Activated gamma-delta T cell treated with anti-CD3 and anti-CD28 coated beads, Interleukin-2, amount 50 U/mL, for 16 hours (primary cell): ENCODE data around the gene ZNF414.
"Not testable (repeated sequence)": the region's sequence is repeated elsewhere in the genome, so short reads cannot be mapped to it uniquely, and the experiment has no call there.

Experiments
- DNase-seq: peaks from one replicate; pipeline ENCODE4 v3.0.0-alpha.2; 2020; ENCODE audit warnings: low read depth

Gene ZNF414

DNA sequence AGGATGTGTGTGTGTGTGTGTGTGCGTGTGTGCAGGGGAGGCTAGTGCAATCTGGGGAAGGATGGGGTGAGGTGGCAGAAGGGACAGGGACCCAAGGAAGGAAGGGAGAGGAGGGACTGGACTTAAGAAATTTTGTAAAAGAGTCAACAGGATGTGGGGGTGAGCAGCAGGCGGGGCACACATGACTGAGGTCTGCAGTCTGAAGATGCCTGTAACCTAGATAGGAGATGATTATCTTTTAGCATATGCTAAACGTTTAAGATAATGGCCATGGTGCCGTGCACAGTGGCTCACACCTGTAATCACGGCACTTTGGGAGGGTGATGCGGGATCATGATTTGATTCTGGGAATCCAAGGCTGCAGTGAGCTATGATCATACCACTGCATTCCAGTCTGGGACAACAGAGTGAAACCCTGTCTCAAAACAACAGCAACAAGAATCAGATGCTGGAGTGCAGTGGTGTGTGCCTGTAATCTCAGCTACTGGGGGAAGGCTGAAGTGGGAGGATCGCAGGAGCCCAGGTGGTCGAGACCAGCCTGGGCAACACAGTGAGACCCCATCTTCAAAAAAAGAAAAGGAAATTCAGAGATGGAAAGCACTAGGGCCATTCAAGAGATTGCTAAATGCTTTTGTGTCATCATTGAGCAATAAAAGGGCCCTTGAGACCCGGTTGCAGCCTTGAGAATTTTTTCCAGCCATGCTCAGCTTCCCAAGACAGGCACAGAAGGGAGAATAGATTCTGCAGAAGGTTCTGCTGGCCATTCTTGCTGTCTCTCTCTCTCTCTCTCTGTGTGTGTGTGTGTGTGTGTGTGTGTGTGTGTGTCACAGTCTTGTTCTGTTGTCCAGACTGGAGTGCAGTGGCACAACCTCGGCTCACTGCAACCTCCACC, 3.8 kb upstream of the ZNF414 start:
- peak; percentile 32 for DNase-seq

DNA sequence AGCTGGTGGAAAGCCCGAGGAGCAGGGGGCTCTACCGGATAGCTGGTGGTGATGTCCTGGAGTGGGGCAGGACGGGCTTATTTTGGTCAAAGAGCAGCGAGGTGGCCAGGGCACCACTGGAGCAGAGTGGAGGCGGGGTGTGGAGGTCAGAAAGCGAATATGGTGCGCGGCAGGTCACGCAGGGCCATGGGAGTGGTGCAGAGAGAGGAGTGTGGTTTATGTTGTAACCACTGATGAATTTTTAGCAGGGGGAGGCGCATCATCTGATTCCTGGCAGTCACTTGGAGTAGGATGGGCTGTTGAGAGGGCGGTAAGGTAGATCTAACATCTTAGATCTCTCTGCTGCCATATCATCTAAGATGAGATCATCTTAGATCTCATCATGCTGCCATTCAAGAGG, 1.4 kb upstream of the ZNF414 start:
- peak; percentile 41 for DNase-seq

DNA sequence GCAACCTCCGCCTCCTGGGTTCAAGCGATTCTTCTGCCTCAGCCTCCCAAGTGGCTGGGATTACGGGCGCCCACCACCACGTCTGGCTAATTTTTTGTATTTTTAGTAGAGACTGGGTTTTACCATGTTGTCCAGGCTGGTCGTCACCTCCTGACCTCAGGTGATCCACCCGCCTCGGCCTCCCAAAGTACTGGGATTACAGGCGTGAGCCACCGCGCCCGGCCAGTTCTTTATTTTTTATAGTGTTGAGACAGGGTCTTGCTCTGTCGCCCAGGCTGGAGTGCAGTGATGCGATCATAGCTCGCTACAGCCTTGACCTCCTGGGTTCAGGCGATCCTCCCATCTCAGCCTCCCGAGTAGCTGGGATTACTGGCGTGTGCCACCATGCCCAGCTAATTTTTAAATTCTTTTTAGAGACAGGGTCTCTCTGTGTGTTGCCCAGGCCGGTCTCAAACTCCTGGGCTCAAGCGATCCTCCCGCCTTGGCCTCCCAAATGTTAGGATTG, 590 bp upstream of the ZNF414 start:
- DNase-seq = not testable (repeated sequence)

DNA sequence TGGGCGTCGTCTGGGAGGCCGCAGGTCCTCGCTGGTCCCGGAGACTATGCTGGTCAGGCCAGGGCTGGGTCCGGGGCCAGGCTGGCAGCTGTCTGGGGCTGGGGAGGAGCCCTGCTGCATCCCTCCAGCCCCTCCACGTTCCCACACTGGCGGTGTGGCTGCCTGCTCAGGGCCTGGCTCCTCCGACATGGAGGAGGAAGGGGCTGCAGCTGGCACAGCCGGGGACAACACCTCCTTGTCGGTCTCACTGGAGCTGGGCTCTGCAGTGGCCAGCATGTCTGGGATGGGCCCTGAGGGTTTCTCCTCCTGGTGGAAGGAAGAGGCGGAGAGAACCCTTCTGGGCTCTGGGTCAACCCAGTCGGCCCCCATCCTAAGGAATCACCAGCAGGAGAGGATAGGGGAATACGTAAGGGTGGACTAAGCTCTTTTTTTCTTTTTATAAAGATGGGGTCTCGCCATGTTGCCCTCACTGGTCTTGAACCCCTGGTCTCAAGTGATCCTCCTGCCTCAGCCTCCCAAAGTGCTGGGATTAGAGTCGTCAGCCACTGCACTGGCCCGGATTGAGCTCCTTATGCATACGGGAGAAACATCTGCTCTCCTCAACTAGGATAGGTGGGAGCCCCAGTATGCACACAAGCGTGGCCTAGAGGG, 806 bp downstream of the ZNF414 start:
- no peak for DNase-seq

DNA sequence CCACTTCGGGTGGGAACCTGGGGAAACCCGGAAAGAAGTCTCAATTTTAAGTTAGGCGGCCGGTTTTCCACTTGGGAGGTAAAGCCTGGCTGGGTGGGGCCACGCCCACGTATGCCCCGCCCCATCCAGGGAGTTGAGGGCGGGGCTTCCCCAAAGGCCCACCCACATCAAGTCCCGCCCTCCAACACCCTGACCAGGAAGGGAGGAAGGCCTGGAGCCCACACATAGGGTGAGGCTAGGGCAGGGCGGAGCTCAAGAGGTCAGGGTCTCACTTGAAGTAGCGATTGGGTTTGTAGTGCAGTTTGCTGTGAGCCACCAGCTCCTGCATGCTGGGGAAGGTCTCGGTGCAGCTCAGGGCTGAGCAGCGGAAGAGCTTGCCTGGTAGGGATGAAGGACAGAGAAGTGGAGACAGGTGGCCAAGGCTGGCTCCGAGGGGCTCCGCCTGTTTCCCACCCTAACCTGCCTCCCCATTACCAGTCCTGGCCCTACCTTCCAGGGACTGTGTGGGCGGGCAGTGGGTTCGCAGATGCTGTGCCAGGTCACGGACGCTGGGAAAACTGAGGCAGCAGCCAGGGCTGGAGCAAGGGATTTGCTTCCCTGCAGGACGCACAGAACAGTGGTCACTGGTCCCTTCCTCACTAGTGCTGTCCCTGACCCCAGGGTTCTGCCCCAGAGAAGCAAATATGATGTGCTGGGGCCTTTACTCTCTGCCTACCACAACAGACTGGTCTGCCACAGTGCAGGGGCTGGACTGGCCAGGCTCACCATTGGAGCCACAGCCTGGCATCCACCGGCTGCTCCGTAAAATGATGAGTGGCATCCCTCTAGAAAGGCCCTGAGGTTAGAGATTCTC, 1.6 kb downstream of the ZNF414 start:
- DNase-seq = no peak

DNA sequence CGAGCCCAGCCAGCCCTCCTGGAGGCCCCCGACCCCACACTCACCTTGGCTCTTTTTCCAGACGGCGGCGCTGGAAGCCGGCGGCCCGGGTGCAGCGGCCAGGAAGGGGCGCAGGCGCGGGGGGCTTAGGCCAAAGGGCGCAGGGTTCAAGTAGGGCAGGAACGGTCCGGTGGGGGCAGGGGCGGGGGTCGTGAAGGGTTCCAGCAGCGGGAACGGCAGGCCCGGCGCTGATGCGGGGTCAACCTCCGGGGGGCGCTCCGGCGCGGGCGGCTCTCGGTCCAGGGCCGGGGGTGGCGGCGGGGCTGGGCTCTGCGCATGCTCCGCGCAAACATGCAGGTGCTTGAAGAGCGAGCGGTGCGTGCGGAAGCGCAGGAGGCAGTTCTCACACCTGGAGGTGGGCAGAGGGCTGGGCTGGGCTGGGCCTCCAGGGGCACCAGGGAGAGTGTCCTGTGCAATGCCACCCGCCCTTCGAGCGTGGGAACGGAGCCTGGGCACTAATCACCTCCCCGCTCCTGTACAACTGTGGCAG, 2.3 kb downstream of the ZNF414 start:
- DNase-seq = no peak

DNA sequence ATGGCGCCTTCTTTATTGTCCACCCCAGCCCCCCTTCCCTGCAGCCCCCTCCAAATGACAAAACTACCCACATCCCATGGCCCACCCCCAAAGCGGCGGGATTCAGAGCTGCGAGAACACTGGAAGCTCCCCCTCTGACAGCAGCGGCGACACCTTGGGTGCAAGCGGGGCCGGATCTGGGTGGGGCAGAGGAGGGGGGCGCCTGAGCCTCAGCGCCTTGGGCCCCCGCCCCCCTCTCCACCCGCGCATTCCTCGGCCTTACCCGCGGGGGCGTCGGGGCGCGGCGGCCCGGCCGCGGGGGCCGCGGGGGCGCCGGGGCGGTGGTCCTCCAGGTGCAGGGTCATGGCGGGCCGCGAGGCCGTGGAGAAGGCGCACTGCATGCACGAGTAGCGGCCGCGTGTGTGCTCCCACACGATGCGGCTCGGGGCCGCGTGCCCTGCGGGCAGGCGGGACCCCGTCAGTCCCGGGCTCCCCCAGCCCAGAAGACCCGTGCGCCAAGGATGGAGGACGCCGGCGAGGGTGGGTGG, 3.3 kb downstream of the ZNF414 start:
- no peak for DNase-seq

DNA sequence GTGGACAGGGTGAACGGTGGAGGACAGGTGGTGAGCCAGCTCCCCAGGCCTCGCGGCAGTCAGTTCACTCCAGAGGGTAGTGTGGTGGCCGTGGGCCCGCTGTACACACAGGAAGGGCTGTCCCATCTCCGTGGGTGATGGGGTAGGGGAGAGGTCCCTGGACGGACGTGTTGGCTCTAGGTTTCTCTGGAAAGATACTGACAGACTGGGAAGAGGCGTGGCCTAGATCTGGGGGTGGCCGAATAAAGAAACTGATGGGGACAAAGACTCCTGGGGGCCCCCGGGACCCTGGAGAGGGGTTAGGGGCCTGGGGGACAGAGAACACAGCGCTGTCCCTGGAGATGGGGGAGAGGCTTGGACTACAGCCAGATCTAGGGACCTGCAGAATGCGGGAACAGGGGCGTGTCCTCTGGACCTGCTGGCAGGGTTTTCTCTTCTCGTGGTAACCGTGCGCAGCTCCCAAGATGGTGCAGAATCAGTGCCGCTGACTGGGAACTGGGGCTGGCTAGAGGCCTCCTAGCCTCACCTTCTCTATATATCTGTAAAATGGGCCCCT, 7.5 kb downstream of the ZNF414 start:
- no peak for DNase-seq

DNA sequence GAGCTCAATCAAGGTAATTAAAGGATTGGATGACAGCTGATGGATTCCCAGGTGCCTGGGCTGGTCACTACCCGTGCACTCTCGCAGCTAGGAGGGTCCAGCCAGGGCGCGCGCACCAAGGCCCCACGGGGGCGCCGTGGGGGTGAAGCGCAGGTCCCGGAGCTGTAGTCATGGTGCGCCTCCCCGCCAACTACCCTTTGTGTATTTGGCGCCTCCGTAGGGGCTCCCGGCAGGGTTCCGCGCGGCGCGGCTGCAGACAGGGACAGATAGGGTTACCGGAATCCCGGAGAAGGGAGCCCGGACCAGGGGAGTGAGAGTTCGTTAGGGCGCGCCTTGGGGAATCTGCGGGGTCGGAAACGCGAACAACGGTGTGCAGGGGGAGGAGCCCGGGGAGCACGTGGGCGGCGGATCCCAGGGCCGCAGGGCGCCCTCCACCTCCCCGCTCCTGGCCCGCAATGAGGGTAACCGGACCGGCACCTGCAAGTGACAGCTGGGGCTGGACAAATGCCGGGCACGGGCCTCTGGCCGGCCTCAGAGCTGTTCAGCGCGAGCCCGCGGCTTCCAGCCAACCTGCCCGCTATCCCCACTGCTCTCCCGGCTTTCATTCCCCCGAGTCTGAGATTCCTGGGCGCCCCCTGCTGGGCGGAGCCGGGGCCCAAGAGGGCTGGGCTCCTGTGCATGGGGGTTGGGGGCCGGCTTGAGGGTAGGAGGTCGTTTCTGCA, 8.1 kb downstream of the ZNF414 start:
- peak; percentile 41 for DNase-seq

DNA sequence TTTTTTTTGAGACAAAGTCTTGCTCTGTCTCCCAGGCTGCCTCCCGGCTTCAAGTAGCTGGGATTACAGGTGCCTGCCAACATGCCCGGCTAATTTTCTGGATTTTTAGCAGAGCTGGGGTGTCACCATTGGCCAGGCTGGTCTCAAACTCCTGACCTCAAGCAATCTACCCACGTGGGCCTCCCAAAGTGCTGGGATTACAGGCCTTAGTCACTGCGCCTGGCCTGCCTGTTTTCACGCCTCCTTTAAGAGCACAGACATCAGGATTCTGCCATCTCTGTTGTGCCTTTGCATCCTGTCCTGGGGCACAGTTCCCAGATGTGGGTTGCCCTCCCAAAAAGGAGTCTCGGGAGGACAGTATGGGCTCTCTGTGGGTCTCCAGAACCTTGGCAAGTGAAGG, 9.0 kb downstream of the ZNF414 start:
- no peak for DNase-seq

DNA sequence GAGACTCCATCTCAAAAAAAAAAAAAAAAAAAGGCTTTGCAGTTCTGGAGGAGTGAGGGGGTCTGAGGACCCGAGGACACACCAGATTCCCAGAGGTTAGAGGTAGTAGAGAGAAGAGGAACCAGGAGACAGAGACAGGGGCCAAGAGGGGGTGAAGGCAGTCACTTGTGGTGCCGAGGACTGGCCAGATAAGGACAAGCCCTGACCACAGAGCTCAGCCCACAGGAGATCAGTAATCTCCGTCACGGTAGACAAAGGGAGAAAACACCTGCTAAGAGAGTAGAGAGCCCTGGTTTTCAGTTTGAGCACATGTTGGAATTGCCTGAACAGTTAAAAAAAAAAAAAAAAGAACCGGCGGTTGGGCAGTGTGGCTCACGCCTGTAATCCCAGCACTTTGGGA, 9.8 kb downstream of the ZNF414 start:
- no peak for DNase-seq

DNA sequence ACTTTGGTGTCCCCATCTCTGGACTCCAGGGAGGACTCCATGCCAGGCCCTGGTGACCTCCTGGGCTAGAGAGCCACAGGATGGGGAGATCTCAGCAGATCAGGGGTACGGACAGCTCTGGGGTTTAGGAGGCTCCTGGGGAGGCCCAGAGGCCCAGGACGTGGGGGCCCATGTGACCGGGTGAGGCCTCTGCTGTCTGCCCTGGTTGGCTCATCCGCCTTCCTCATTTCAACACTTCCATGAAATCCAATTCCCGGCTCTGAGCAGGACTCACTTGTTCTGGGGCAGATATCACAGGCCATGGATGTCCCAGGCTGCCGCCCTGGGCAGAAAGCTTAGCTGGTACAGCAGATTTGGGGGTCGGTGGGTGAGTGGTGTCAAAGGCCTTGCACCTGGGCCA, 10.5 kb downstream of the ZNF414 start:
- no peak for DNase-seq

DNA sequence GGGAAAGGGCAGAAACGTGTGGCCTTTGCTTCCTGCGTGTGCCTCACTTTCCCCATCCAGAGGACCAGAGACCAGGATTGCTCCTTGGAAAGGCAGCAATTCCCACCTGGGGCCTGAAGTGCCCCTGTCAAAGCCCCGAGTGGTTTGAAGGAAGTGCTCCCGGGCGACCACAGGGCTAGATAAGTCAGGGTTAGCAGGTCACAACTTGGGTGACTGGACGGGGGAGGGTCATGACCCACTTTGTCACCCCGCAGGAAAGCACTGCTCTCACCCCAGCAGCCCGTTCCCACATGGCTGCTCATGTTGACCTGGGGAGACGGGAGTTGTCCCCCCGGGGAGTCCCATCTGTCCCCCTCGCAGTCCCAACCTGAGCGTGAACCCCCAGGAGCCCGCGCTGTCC, 12.0 kb downstream of the ZNF414 start:
- DNase-seq = no peak

DNA sequence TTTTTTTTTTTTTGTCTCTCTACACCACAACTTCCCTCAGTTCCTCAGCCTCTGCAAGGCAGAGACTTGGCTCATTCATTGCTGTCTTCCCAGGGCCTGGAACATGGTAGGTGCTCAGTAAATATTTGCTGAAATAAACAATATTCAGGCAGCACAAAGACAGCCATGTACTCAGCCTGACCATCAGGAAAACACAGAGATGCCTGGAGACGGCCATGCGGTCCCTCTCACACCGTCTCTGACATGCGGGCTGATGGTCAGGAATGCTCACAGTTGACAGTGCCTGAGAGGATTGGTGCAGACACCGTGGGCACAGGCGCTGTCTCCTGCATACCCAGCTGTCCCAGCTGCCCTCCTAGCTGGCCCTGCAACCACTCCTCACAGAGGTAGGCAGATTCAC, 12.5 kb downstream of the ZNF414 start:
- no peak for DNase-seq

DNA sequence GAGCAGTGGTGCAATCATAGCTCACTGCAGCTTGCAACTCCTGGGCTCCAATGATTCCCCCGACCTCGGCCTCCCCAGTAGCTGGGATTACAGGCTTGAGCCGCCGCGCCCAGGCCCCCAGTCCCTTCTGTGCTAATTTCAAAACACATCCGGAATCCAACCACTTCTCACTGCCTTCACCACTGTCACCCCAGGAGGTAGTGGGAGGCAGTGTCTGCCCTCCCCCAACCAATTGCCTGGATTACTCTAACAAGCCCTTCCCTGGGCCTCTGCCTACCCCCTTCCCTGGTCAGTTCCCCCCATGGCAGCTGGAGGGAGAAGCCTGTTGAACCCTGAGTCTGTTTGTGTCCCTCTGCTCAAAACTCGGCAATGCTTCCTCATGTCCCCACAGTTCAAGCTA, 13.8 kb downstream of the ZNF414 start:
- no peak for DNase-seq

DNA sequence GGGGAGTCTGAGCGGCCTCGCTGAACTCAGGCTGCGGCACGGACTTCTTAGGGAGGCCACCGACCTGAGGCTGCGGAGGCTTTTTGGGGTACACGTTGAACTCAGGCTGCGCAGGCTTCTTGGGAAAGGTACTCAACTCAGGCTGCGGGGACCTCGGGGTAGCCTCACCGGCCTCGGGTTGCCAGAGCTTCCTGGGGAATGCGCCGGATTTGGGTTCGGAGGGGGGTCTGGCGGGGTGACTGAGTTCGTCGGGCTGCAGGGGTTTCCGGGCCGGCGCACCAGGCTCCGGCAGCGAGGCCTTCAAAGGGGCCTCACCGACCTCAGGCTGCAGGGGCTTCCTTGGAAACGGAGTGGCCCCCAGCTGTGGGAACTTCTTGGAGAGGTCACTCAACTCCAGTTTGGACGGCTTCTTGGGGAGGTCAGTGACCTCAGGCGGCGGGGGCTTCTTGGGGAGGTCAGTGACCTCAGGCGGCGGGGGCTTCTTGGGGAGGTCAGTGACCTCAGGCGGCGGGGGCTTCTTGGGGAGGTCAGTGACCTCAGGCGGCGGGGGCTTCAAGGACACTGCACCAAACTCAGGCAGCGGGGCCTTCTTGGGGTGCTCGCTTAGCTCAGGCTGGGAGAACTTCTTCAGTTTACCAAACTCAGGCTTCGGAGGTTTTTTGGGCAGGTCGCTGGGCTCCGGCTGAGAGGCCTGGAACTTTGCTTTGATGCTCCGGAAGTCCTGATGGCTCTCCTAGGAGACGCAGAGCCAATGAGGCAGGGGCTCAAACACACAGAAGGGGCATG, 14.7 kb downstream of the ZNF414 start:
- no peak for DNase-seq

DNA sequence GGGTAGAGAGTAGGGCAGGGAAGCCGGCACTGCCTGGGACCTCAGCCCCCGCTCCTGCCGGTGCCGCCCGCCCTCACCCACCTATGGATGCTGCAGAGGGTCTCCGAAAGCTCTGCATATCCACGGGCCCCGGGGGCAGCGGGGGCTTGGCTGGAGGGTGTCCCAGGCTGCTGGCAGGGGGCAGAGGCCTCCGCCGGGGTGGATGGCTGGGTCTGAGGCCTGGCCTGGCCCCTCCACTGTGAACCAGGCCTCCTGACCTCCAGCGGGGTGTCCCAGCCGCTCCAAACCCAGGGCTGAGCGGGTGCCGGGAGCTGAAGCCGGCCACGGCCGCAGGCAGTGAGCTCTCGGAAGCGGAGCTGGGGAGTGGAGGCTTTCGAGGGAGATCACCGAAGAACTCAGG, 15.7 kb downstream of the ZNF414 start:
- no peak for DNase-seq

DNA sequence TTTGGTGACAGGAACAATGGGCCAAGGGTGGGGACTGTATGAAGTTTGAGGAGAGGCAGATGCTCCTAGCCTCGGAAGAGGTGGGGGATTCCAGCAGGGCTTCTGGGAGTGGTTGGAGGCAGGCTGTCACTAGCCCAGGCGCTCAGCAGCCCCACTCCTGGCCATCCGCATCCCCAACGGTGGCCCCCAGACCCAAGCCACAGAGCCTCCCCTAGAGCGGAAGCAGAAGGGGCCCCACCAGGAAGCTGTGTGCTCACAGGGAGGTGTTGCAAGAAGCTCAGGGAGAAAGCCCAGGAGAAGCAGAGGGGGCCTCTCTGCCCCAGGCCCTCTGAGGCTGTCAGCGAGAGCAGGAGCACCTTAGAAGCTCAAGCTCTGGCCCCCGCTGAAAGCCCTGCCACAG, 19.8 kb downstream of the ZNF414 start:
- DNase-seq = no peak

DNA sequence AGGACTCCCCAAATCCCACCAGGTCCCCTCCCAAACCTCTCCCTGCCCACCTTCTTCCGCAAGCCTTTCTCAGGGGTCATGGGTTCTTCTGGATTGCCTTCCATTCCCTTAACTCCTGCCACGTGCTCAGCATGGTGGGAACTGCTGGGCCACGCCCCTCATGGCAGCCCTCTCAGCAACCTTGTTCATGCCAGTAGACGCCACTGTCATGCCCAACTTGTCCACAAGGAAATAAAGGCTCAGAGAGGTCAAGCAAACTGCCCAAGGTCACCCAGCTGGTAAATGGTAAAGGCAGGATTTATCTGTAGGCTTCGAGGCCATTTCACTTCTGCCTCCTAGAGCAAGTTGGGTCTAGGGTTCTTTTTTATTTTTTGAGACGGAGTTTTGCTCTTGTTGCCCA, 22.4 kb downstream of the ZNF414 start:
- no peak for DNase-seq

DNA sequence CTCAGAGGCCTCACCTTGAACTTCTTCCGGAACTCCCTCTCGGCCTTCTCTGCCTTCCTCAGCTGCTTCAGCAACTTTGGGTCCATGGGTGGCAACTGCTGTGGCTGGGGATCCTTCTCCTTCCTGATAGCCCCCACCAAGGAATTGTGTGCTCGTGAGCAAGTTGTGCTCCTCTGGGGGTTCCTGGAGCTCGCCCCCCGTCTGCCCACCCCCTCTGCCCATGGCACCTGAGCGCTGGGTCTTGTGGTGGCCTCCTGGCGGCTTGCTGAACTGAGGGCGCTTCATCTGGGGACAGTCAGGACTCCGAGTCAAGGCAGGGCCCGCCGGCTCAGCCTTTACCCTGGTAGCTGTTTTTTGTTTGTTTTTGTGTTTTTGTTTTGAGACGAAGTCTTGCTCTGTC, 23.1 kb downstream of the ZNF414 start:
- no peak for DNase-seq
